HG02571 (cell line): ENCODE results near the gene ZNF865.

Experiments
- ATAC-seq: cut with Tn5 transposase; IDR thresholded peaks from one replicate; pipeline ENCODE4 v1.9.1; 2021; ENCODE audit warnings: mild to moderate bottlenecking, moderate library complexity; ENCODE audit not compliant: unreplicated experiment

ZNF865 gene

GRCh38 chr19:55656988-55657747, 51.7 kb downstream of the ZNF865 start:
- no peak for ATAC-seq

- ATAC-seq: no peak
Measured at GRCh38 chr19:55658846-55659459, 53.5 kb downstream of the ZNF865 start.

GRCh38 chr19:55659822-55660221, 54.4 kb downstream of the ZNF865 start:
- ATAC-seq: no peak

GRCh38 chr19:55660404-55660803, 55.0 kb downstream of the ZNF865 start:
- no peak for ATAC-seq

GRCh38 chr19:55660991-55661390, 55.5 kb downstream of the ZNF865 start:
- no peak for ATAC-seq

GRCh38 chr19:55661826-55662225, 56.4 kb downstream of the ZNF865 start:
- no peak for ATAC-seq

- no peak for ATAC-seq
Measured at GRCh38 chr19:55663846-55664536, 58.5 kb downstream of the ZNF865 start.

GRCh38 chr19:55666343-55667005, 61.0 kb downstream of the ZNF865 start:
- ATAC-seq: no peak
